H1 (cell line): ENCODE data around the gene LDLRAD3. TPM values are rescaled to one million over a fixed set of nuclear protein-coding genes. Genes with fewer than 3 reads are reported as not detected.

Experiments used
- CTCF ChIA-PET: fragments of 300-600 bp; sonication (Branson Sonifier 250); formaldehyde crosslinking; loops from one replicate; lab custom pipeline; 2021; ENCODE audit not compliant: partially characterized antibody; lab: Charles Lee
- POLR2A ChIA-PET: fragments of 300-600 bp; sonication (Branson Sonifier 250); formaldehyde crosslinking; loops from one replicate; lab custom pipeline; 2021; ENCODE audit warnings: inconsistent platforms; ENCODE audit not compliant: partially characterized antibody; lab: Charles Lee
- DNase-seq, 2 experiments: peaks; one replicate each; pipeline versions ENCODE4 v3.0.0 to v3.0.0-alpha.2; 2010 to 2022; ENCODE audit warnings: low spot score in 2 of 2, low read depth in 1 of 2, mixed read lengths in 1 of 2
- FAIRE-seq: peaks from 2 replicates; lab custom pipeline; 2011; peaks lifted over from hg19 to GRCh38; lab: Jason Lieb, UNC
- H2AFZ ChIP-seq: 2 replicates; pipeline ENCODE4 v1.8.1; 2012; ENCODE audit warnings: low read length, inconsistent platforms
- H2AK5ac ChIP-seq: 2 replicates; pipeline ENCODE4 v1.6.1; 2013; ENCODE audit warnings: low read depth, low read length
- H2BK120ac ChIP-seq: replicated peaks from 2 replicates; pipeline ENCODE3; 2013; ENCODE audit warnings: low read depth, low read length, inconsistent platforms
- H2BK12ac ChIP-seq: 2 replicates; pipeline ENCODE4 v1.6.1; 2013; ENCODE audit warnings: low read depth, low read length
- H2BK15ac ChIP-seq: 2 replicates; pipeline ENCODE4 v1.6.1; 2013; ENCODE audit warnings: low read length
- H2BK20ac ChIP-seq: 2 replicates; pipeline ENCODE4 v1.6.1; 2013; ENCODE audit warnings: low read length
- H2BK5ac ChIP-seq: 2 replicates; pipeline ENCODE4 v1.6.1; 2013; ENCODE audit warnings: low read depth, low read length
- H3K14ac ChIP-seq: 2 replicates; pipeline ENCODE4 v1.6.1; 2013; ENCODE audit warnings: inconsistent platforms; ENCODE audit not compliant: insufficient read length
- H3K18ac ChIP-seq: 2 replicates; pipeline ENCODE4 v1.6.1; 2013; ENCODE audit warnings: low read length; ENCODE audit errors: extremely low read depth
- H3K23ac ChIP-seq: 2 replicates; pipeline ENCODE4 v1.6.1; 2013; ENCODE audit warnings: inconsistent platforms; ENCODE audit not compliant: insufficient read length
- H3K23me2 ChIP-seq: 2 replicates; pipeline ENCODE4 v1.6.1; 2013; ENCODE audit warnings: low read depth, low read length
- H3K27ac ChIP-seq: 2 replicates; pipeline ENCODE4 v1.6.1; 2011; ENCODE audit warnings: low read depth, low read length, inconsistent platforms
- H3K27me3 ChIP-seq, 4 experiments: replicated peaks in 1 of 4; 1 replicate in 1 of 4; 2 replicates in 3 of 4; pipeline versions ENCODE4 v1.6.1 to v1.8.1; 2011 to 2013; ENCODE audit warnings: low read length in 3 of 4, mild to moderate bottlenecking in 3 of 4, inconsistent platforms in 2 of 4, mixed read lengths in 2 of 4, moderate library complexity in 1 of 4; ENCODE audit not compliant: control insufficient read depth in 3 of 4, insufficient read depth in 3 of 4; ENCODE audit errors: extremely low read depth in 1 of 4
- H3K36me3 ChIP-seq, 4 experiments: 2 replicates each; pipeline versions ENCODE4 v1.6.1 to v1.8.1; 2011 to 2013; ENCODE audit warnings: mild to moderate bottlenecking in 4 of 4, low read length in 3 of 4, moderate library complexity in 2 of 4, control low read depth in 1 of 4, inconsistent platforms in 1 of 4; ENCODE audit not compliant: insufficient read depth in 4 of 4, control insufficient read depth in 2 of 4
- H3K4ac ChIP-seq: replicated peaks from 2 replicates; pipeline ENCODE3; 2013; ENCODE audit warnings: low read length, low read depth, mixed read lengths, inconsistent platforms; ENCODE audit not compliant: insufficient read length
- H3K4me1 ChIP-seq, 4 experiments: replicated peaks in 1 of 4; 1 replicate in 1 of 4; 2 replicates in 3 of 4; pipeline versions ENCODE4 v1.6.1 to v1.8.1; 2011 to 2013; ENCODE audit warnings: low read length in 3 of 4, inconsistent platforms in 2 of 4, mixed read lengths in 1 of 4; ENCODE audit not compliant: insufficient read depth in 4 of 4, control insufficient read depth in 3 of 4
- H3K4me2 ChIP-seq, 2 experiments: 2 replicates each; pipeline versions ENCODE4 v1.6.1 to v1.8.1; 2011 to 2013; ENCODE audit warnings: low read depth in 2 of 2, low read length in 2 of 2, control low read depth in 1 of 2, inconsistent platforms in 1 of 2, mild to moderate bottlenecking in 1 of 2; ENCODE audit not compliant: insufficient read depth in 1 of 2
- H3K4me3 ChIP-seq, 4 experiments: fragments of 200-600, 300-600 bp in 1 of 4; sonication (generic), shearing (Covaris generic), sonication (Bioruptor Twin) in 1 of 4; 2 replicates each; pipeline versions ENCODE4 v1.5.1 to v1.8.1; 2011 to 2016; ENCODE audit warnings: low read length in 4 of 4, low read depth in 3 of 4, control low read depth in 2 of 4, inconsistent platforms in 2 of 4, mild to moderate bottlenecking in 2 of 4, mixed read lengths in 1 of 4, moderate library complexity in 1 of 4; ENCODE audit not compliant: insufficient read depth in 2 of 4; ENCODE audit errors: extremely low read depth in 1 of 4
- H3K56ac ChIP-seq: replicated peaks from 2 replicates; pipeline ENCODE3; 2013; ENCODE audit warnings: low read depth, mild to moderate bottlenecking, mixed read lengths, low read length, inconsistent platforms; ENCODE audit not compliant: insufficient read length
- H3K79me1 ChIP-seq: 2 replicates; pipeline ENCODE4 v1.6.1; 2013; ENCODE audit warnings: low read depth, low read length, control low read depth
- H3K79me2 ChIP-seq, 2 experiments: 2 replicates each; pipeline versions ENCODE4 v1.6.1 to v1.8.1; 2012 to 2013; ENCODE audit warnings: low read length in 2 of 2, mild to moderate bottlenecking in 2 of 2, inconsistent platforms in 1 of 2; ENCODE audit not compliant: insufficient read depth in 2 of 2, control insufficient read depth in 1 of 2
- H3K9ac ChIP-seq, 4 experiments: replicated peaks in 1 of 4; 1 replicate in 1 of 4; 2 replicates in 3 of 4; pipeline versions ENCODE4 v1.6.1 to v1.8.1; 2011 to 2013; ENCODE audit warnings: low read depth in 3 of 4, low read length in 3 of 4, control low read depth in 2 of 4, mild to moderate bottlenecking in 2 of 4, moderate library complexity in 2 of 4, inconsistent platforms in 1 of 4; ENCODE audit errors: extremely low read depth in 1 of 4
- H3K9me3 ChIP-seq, 2 experiments: 2 replicates each; pipeline versions ENCODE4 v1.6.1 to v1.8.1; 2012 to 2013; ENCODE audit warnings: mild to moderate bottlenecking in 2 of 2, moderate library complexity in 2 of 2, control low read depth in 1 of 2, inconsistent platforms in 1 of 2, low read depth in 1 of 2, low read length in 1 of 2, mixed read lengths in 1 of 2; ENCODE audit not compliant: insufficient read depth in 2 of 2
- H4K20me1 ChIP-seq, 2 experiments: replicated peaks in 1 of 2; 2 replicates each; pipeline versions ENCODE3 to v1.8.1; 2011 to 2013; ENCODE audit warnings: inconsistent platforms in 2 of 2, low read length in 2 of 2, mild to moderate bottlenecking in 1 of 2; ENCODE audit not compliant: insufficient read depth in 2 of 2, control insufficient read depth in 1 of 2
- H4K5ac ChIP-seq: 2 replicates; pipeline ENCODE4 v1.6.1; 2013; ENCODE audit warnings: low read length, low read depth, mixed read lengths, inconsistent platforms; ENCODE audit not compliant: insufficient read length
- H4K8ac ChIP-seq: 2 replicates; pipeline ENCODE4 v1.8.0; 2013; ENCODE audit warnings: mild to moderate bottlenecking, moderate library complexity, low read length, inconsistent platforms; ENCODE audit not compliant: insufficient read depth; ENCODE audit errors: extremely low read depth
- H4K91ac ChIP-seq: replicated peaks from 2 replicates; pipeline ENCODE3; 2013; ENCODE audit warnings: low read length, mixed read lengths, inconsistent platforms; ENCODE audit not compliant: insufficient read length
- ATF2 ChIP-seq: IDR thresholded peaks from 2 replicates; pipeline ENCODE4 v1.6.1; 2012; ENCODE audit warnings: low read length, inconsistent platforms
- CBX8 ChIP-seq: fragments of 300-800, 300-1000 bp; sonication (generic); IDR thresholded peaks from 2 replicates; pipeline ENCODE4 v1.7.1; 2016; ENCODE audit warnings: low read depth, low read length, borderline replicate concordance
- CHD1 ChIP-seq: IDR thresholded peaks from 2 replicates; pipeline ENCODE4 v1.6.1; 2012; ENCODE audit warnings: low read depth, low read length, improper control_type of control experiment
- EGR1 ChIP-seq: IDR thresholded peaks from 2 replicates; pipeline ENCODE4 v1.6.1; 2011; ENCODE audit warnings: low read depth, low read length, borderline replicate concordance
- GABPA ChIP-seq: IDR thresholded peaks from 2 replicates; pipeline ENCODE4 v1.6.1; 2011; ENCODE audit warnings: mild to moderate bottlenecking, low read length, moderate library complexity, borderline replicate concordance; ENCODE audit not compliant: insufficient read depth
- KDM4A ChIP-seq: IDR thresholded peaks from one replicate; pipeline ENCODE4 v1.7.1; 2012; ENCODE audit warnings: low read depth, mild to moderate bottlenecking, moderate library complexity, low read length, inconsistent platforms; ENCODE audit not compliant: severe bottlenecking
- MAFK ChIP-seq: IDR thresholded peaks from 2 replicates; pipeline ENCODE4 v1.6.1; 2012; ENCODE audit warnings: low read depth, mild to moderate bottlenecking, improper control_type of control experiment, low read length
- SAP30 ChIP-seq: fragments of 300-600 bp; sonication (generic); IDR thresholded peaks from 2 replicates; pipeline ENCODE4 v1.7.1; 2012; ENCODE audit warnings: low read length, moderate library complexity, mild to moderate bottlenecking, inconsistent platforms; ENCODE audit not compliant: insufficient read depth, insufficient replicate concordance
- SP1 ChIP-seq: IDR thresholded peaks from 2 replicates; pipeline ENCODE4 v1.6.1; 2011; ENCODE audit warnings: low read depth, low read length
- SRF ChIP-seq: IDR thresholded peaks from 2 replicates; pipeline ENCODE4 v1.6.1; 2011; ENCODE audit warnings: mild to moderate bottlenecking, low read depth, low read length, moderate library complexity
- TAF1 ChIP-seq: IDR thresholded peaks from 2 replicates; pipeline ENCODE4 v1.6.1; 2011; ENCODE audit warnings: mild to moderate bottlenecking, low read depth, low read length
- TBP ChIP-seq: IDR thresholded peaks from 2 replicates; pipeline ENCODE4 v1.6.1; 2011; ENCODE audit warnings: low read depth, low read length, improper control_type of control experiment
- TCF12 ChIP-seq: IDR thresholded peaks from 2 replicates; pipeline ENCODE4 v1.6.1; 2011; ENCODE audit warnings: low read depth, mild to moderate bottlenecking, low read length
- WGBS, 2 experiments: shearing (Covaris generic) in 1 of 2; methylation state at CpG; one replicate each; pipeline versions ENCODE4 v1.1.6 to v1.1.7; 2013 to 2015; ENCODE audit warnings: low lambda C conversion rate in 2 of 2, mixed read lengths in 2 of 2, inconsistent platforms in 1 of 2, low coverage in 1 of 2, missing lambda C conversion rate in 1 of 2; ENCODE audit not compliant: insufficient replicate concordance in 2 of 2, insufficient coverage in 1 of 2, insufficient read length in 1 of 2; ENCODE audit errors: extremely low coverage in 1 of 2, missing lambda C conversion rate in 1 of 2; 5-methylcytosine and 5-hydroxymethylcytosine counted together
- polyA plus RNA-seq, 7 experiments: library from polyadenylated mRNA; depleted of rRNA in 3 of 7; stranded (reverse) in 5 of 7; unstranded in 2 of 7; fragments of >200 nt in 5 of 7; fragments of 200-250 nt in 2 of 7; gene quantifications; 1 replicate in 5 of 7; 2 replicates in 1 of 7; 4 replicates in 1 of 7; pipeline versions ENCODE4 v1.2.1 to v1.2.3, GENCODE V29; 2011 to 2013; ENCODE audit warnings: missing spikeins in 2 of 7, mixed read lengths in 2 of 7
- total RNA-seq: library from RNA; stranded (reverse); fragmentation: NEBNext Ultra II Directional; extraction: Animal tissue kit (Norgen Biotek cat#: 25700); gene quantifications from 2 replicates; pipeline ENCODE4 v1.2.1, GENCODE V29; 2021

LDLRAD3 gene
- total and polyA plus RNA-seq, 2 of the 8 experiments (the other 6 are each of a cell fraction or from before 2014, with no cell fraction given): 18.6 to 22.8 TPM

- no peaks in the 10 kb centered on the region for H3K36me3 ChIP-seq
- ChIA-PET CTCF (interaction anchor here (1.0 to 1.3 kb wide), 2 partner anchors 97 to 123 kb away, joined by 3 to 5 read pairs; no protein-coding TSS in a partner anchor), POLR2A (interaction anchor here (0.8 to 1.7 kb wide), 13 partner anchors 8 to 327 kb away, joined by 3 to 6 read pairs (median 4); partner anchors contain the start of gene FJX1)
- no peak overlapping the region for H4K8ac ChIP-seq
- H3K9me3 ChIP-seq: no peaks in the 10 kb centered on the region
- H4K91ac ChIP-seq: no peak overlapping the region
- H3K56ac ChIP-seq: no peak overlapping the region
- H3K27me3 ChIP-seq: peaks cover 0 to 5% (median 2%) of the 10 kb centered on the region in 4 experiments; a peak in 4 of 7 replicates
- H3K79me1 ChIP-seq: peaks cover 23% of the 10 kb centered on the region
- no peak overlapping the region for H2BK20ac ChIP-seq
- no peak overlapping the region for H2AFZ ChIP-seq
- H3K4me2 ChIP-seq: peak overlapping the region; percentile 75 to 98
- H2AK5ac ChIP-seq: no peak overlapping the region
- no peak overlapping the region for H4K5ac ChIP-seq
- H2BK12ac ChIP-seq: no peak overlapping the region
- H3K9ac ChIP-seq: no peak overlapping the region
- H3K4ac ChIP-seq: no peak overlapping the region
- no peak overlapping the region for H2BK5ac ChIP-seq
- H3K79me2 ChIP-seq: peaks cover 20 to 58% of the 10 kb centered on the region in 2 experiments
- H3K18ac ChIP-seq: no peak overlapping the region
- H3K23me2 ChIP-seq: peaks cover 12% of the 10 kb centered on the region
- no peak overlapping the region for H3K14ac ChIP-seq
- H2BK15ac ChIP-seq: 0 out of 2 replicates have a peak overlapping the region, but pooled peaks have one; percentile 33
- peaks cover 11 to 32% of the 10 kb centered on the region in 2 experiments for H4K20me1 ChIP-seq
- FAIRE-seq: no peak
- no peak for DNase-seq
- H3K4me3 ChIP-seq: peak overlapping the region; percentile 50 to 85 (median 66); a peak in 7 of 8 replicates
- WGBS, 2 experiments: 81% methylated on average over 2 of the region's 2 CpGs; no CpG with 5 or more reads in 1 of the 2 experiments
- H3K4me1 ChIP-seq: peaks cover 7 to 32% (median 15%) of the 10 kb centered on the region in 4 experiments; a peak in 6 of 7 replicates
- no peak overlapping the region for H3K27ac ChIP-seq
- H2BK120ac ChIP-seq: no peak overlapping the region
- H3K23ac ChIP-seq: no peak overlapping the region
- TF ChIP-seq SRF (no peak), CHD1 (no peak), ATF2 (no peak), EGR1 (no peak), MAFK (no peak), TCF12 (no peak), SP1 (no peak), SAP30 (no peak), TAF1 (no peak), CBX8 (no peak), KDM4A (no peak), TBP (no peak), GABPA (no peak)
Observed at GRCh38 chr11:35945137-35945518, 1.3 kb downstream of the LDLRAD3 start.
